ENCODE results near the gene NRG3.

- TF ChIP-seq CTCF (conservative IDR thresholded peaks at IDR 0.05; ENCODE audit: low read length) (no peak), EZH2phosphoT487 (IDR thresholded peaks at IDR 0.05; ENCODE audit: borderline replicate concordance, low read depth, low read length) (no peak)
These were observed 166.0 kb downstream of the NRG3 start for GRCh38 chr10:82041018-82041417.
